B cell (primary cell): Measurements from ENCODE around the gene LCN1.

Source experiments
- CTCF ChIP-seq: fragments of 200-600 bp; IDR thresholded peaks from one replicate; pipeline ENCODE4 v1.8.0; 2022; ENCODE audit warnings: antibody characterized with exemption, mild to moderate bottlenecking
- EZH2 ChIP-seq: IDR thresholded peaks from 2 replicates; pipeline ENCODE4 v1.6.1; 2012; ENCODE audit warnings: borderline replicate concordance, low read depth, mild to moderate bottlenecking, moderate library complexity, low read length; ENCODE audit not compliant: insufficient read depth, poor library complexity, severe bottlenecking

- TF ChIP-seq CTCF (no peak), EZH2 (no peak)
Observed at GRCh38 chr9:135536216-135536615, 15.0 kb downstream of the LCN1 start.
